A549 (cell line): ENCODE data around the gene KRTAP24-1.

Source experiments
- CBX8 ChIP-seq: fragments of 200-600 bp; sonication (generic); IDR thresholded peaks from 2 replicates; pipeline ENCODE4 v1.6.1; 2016
- CTCF ChIP-seq: fragments of >200 bp; sonication (Bioruptor Twin); formaldehyde crosslinking; IDR thresholded peaks from 3 replicates; pipeline ENCODE4 v1.5.1; 2016
- KDM1A ChIP-seq: fragments of 200-600 bp; sonication (generic); IDR thresholded peaks from 2 replicates; pipeline ENCODE4 v1.6.1; 2016; ENCODE audit warnings: low read depth, mild to moderate bottlenecking
- MYC ChIP-seq: IDR thresholded peaks from 2 replicates; pipeline ENCODE4 v1.6.1; 2012; ENCODE audit warnings: mild to moderate bottlenecking, inconsistent platforms, low read length, improper control_type of control experiment, borderline replicate concordance
- NR3C1 ChIP-seq: fragments of >200 bp; sonication (Bioruptor Twin); formaldehyde crosslinking; IDR thresholded peaks from 3 replicates; pipeline ENCODE4 v1.6.1; 2017
- POLR2A ChIP-seq: IDR thresholded peaks from 2 replicates; pipeline ENCODE4 v1.6.1; 2012; ENCODE audit warnings: mild to moderate bottlenecking, low read length
- ZFP36 ChIP-seq: fragments of 450-650 bp; IDR thresholded peaks from 2 replicates; pipeline ENCODE4 v1.6.1; 2014; ENCODE audit warnings: borderline replicate concordance; ENCODE audit not compliant: partially characterized antibody

- TF ChIP-seq KDM1A: no peak
- TF ChIP-seq CTCF: no peak
- no peak for TF ChIP-seq POLR2A
- no peak for TF ChIP-seq NR3C1
- TF ChIP-seq ZFP36: no peak
- no peak for TF ChIP-seq MYC
- TF ChIP-seq CBX8: no peak
These were observed 44.6 kb downstream of the KRTAP24-1 start for GRCh38 chr21:30238168-30238567.
